Measurements from ENCODE around the gene FUT3. TPM values are rescaled to one million over a fixed set of nuclear protein-coding genes. Genes with fewer than 3 reads are reported as not detected.

Gene FUT3
- total and polyA plus RNA-seq, 4 donors = 0.25 to 0.47 (median 0.27) TPM; not detected in 1

- no peak for TF ChIP-seq EGR1 (IDR thresholded peaks at IDR 0.05; ENCODE audit: low read depth in 2 of 2)
- TF ChIP-seq, protein P1, sequence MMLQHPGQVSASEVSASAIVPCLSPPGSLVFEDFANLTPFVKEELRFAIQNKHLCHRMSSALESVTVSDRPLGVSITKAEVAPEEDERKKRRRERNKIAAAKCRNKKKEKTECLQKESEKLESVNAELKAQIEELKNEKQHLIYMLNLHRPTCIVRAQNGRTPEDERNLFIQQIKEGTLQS (IDR thresholded peaks at IDR 0.05) = no peak
- TF ChIP-seq, protein P2, sequence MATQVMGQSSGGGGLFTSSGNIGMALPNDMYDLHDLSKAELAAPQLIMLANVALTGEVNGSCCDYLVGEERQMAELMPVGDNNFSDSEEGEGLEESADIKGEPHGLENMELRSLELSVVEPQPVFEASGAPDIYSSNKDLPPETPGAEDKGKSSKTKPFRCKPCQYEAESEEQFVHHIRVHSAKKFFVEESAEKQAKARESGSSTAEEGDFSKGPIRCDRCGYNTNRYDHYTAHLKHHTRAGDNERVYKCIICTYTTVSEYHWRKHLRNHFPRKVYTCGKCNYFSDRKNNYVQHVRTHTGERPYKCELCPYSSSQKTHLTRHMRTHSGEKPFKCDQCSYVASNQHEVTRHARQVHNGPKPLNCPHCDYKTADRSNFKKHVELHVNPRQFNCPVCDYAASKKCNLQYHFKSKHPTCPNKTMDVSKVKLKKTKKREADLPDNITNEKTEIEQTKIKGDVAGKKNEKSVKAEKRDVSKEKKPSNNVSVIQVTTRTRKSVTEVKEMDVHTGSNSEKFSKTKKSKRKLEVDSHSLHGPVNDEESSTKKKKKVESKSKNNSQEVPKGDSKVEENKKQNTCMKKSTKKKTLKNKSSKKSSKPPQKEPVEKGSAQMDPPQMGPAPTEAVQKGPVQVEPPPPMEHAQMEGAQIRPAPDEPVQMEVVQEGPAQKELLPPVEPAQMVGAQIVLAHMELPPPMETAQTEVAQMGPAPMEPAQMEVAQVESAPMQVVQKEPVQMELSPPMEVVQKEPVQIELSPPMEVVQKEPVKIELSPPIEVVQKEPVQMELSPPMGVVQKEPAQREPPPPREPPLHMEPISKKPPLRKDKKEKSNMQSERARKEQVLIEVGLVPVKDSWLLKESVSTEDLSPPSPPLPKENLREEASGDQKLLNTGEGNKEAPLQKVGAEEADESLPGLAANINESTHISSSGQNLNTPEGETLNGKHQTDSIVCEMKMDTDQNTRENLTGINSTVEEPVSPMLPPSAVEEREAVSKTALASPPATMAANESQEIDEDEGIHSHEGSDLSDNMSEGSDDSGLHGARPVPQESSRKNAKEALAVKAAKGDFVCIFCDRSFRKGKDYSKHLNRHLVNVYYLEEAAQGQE (IDR thresholded peaks at IDR 0.05) = no peak
- no peak for TF ChIP-seq HNF4G (IDR thresholded peaks at IDR 0.05)
- TF ChIP-seq YY1 (IDR thresholded peaks at IDR 0.05) = no peak
- TF ChIP-seq FOXA2 (IDR thresholded peaks at IDR 0.05) = no peak
- TF ChIP-seq SP1 (IDR thresholded peaks at IDR 0.05) = no peak
- TF ChIP-seq, protein P3, sequence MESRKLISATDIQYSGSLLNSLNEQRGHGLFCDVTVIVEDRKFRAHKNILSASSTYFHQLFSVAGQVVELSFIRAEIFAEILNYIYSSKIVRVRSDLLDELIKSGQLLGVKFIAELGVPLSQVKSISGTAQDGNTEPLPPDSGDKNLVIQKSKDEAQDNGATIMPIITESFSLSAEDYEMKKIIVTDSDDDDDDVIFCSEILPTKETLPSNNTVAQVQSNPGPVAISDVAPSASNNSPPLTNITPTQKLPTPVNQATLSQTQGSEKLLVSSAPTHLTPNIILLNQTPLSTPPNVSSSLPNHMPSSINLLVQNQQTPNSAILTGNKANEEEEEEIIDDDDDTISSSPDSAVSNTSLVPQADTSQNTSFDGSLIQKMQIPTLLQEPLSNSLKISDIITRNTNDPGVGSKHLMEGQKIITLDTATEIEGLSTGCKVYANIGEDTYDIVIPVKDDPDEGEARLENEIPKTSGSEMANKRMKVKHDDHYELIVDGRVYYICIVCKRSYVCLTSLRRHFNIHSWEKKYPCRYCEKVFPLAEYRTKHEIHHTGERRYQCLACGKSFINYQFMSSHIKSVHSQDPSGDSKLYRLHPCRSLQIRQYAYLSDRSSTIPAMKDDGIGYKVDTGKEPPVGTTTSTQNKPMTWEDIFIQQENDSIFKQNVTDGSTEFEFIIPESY (IDR thresholded peaks at IDR 0.05) = no peak
- no peak for TF ChIP-seq RXRA (IDR thresholded peaks at IDR 0.05)
- no peak for TF ChIP-seq MAX (IDR thresholded peaks at IDR 0.05)
- TF ChIP-seq, protein P4, sequence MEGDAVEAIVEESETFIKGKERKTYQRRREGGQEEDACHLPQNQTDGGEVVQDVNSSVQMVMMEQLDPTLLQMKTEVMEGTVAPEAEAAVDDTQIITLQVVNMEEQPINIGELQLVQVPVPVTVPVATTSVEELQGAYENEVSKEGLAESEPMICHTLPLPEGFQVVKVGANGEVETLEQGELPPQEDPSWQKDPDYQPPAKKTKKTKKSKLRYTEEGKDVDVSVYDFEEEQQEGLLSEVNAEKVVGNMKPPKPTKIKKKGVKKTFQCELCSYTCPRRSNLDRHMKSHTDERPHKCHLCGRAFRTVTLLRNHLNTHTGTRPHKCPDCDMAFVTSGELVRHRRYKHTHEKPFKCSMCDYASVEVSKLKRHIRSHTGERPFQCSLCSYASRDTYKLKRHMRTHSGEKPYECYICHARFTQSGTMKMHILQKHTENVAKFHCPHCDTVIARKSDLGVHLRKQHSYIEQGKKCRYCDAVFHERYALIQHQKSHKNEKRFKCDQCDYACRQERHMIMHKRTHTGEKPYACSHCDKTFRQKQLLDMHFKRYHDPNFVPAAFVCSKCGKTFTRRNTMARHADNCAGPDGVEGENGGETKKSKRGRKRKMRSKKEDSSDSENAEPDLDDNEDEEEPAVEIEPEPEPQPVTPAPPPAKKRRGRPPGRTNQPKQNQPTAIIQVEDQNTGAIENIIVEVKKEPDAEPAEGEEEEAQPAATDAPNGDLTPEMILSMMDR (IDR thresholded peaks at IDR 0.05; ENCODE audit: low read depth, low read length, missing input control) = no peak
- TF ChIP-seq NR2F2 (IDR thresholded peaks at IDR 0.05) = no peak
- no peak for TF ChIP-seq RAD21 (IDR thresholded peaks at IDR 0.05)
- TF ChIP-seq HNF4A (conservative IDR thresholded peaks at IDR 0.05) = no peak
- no peak for TF ChIP-seq GABPA (IDR thresholded peaks at IDR 0.05 in 1 of 2, conservative IDR thresholded peaks at IDR 0.05 in 1 of 2)
- no peak for TF ChIP-seq TAF1 (conservative IDR thresholded peaks at IDR 0.05)
- TF ChIP-seq JUND (IDR thresholded peaks at IDR 0.05) = no peak
- no peak for TF ChIP-seq FOXA1 (IDR thresholded peaks at IDR 0.05)
- Histone ChIP-seq H3K36me3 (ENCODE audit: control insufficient read depth in 4 of 4, insufficient read depth in 3 of 4, low read depth in 1 of 4, low read length in 3 of 4) (peaks cover 0 to 2% (median 0%) of the 10 kb centered on the region in 4 donors), H3K4me3 (ENCODE audit: low read depth in 1 of 3, low read length in 3 of 3) (peak overlapping the region; percentile 58 to 70 (median 60)), H3K27ac (ENCODE audit: low read depth in 1 of 2, low read length in 2 of 2) (peak overlapping the region; percentile 60 to 90), H3K4me1 (ENCODE audit: control insufficient read depth in 4 of 4, insufficient read depth in 4 of 4, low read length in 3 of 4) (peaks cover 6 to 26% (median 17%) of the 10 kb centered on the region in 4 donors), H3K9me3 (ENCODE audit: control insufficient read depth in 4 of 4, low read length in 3 of 4) (no peaks in the 10 kb centered on the region), H3K27me3 (ENCODE audit: control insufficient read depth in 4 of 4, insufficient read depth in 4 of 4, low read length in 3 of 4) (no peaks in the 10 kb centered on the region), H3K9ac (ENCODE audit: low read depth in 1 of 2, low read length in 2 of 2) (peak overlapping the region; percentile 73 to 81)
- peak; percentile 55 for DNase-seq (ENCODE audit: low spot score)
- 11% methylated on average over 47 of the region's 47 CpGs for WGBS
Observed at GRCh38 chr19:5828661-5829566, 22.3 kb downstream of the FUT3 start.
